HFFc6 (cell line): ENCODE results near the gene RAB18. TPM values are rescaled to one million over a fixed set of nuclear protein-coding genes. Genes with fewer than 3 reads are reported as not detected.

Experiments used
- DNase-seq: peaks from one replicate; pipeline ENCODE4 v3.0.0-alpha.2; 2018
- H3K27ac Mint-ChIP-seq: 2 replicates; pipeline ENCODE4 v1.8.0; 2020; ENCODE audit warnings: mild to moderate bottlenecking, mixed read lengths
- H3K27me3 Mint-ChIP-seq: 2 replicates; pipeline ENCODE4 v1.8.0; 2021; ENCODE audit warnings: mild to moderate bottlenecking, moderate library complexity, mixed read lengths; ENCODE audit not compliant: insufficient read depth
- H3K36me3 Mint-ChIP-seq: 2 replicates; pipeline ENCODE4 v1.8.0; 2021; ENCODE audit warnings: low read depth, mixed read lengths
- H3K4me1 Mint-ChIP-seq: 2 replicates; pipeline ENCODE4 v1.8.0; 2020; ENCODE audit warnings: low read depth, mixed read lengths
- H3K4me3 Mint-ChIP-seq: 2 replicates; pipeline ENCODE4 v1.8.0; 2020; ENCODE audit warnings: mild to moderate bottlenecking, moderate library complexity, mixed read lengths
- H3K9me3 Mint-ChIP-seq: 2 replicates; pipeline ENCODE4 v1.8.0; 2020; ENCODE audit warnings: mild to moderate bottlenecking, mixed read lengths
- CTCF ChIP-seq: fragments of 200-600 bp; sonication (generic); IDR thresholded peaks from 2 replicates; pipeline ENCODE4 v1.5.0; 2021; ENCODE audit warnings: antibody characterized with exemption, mild to moderate bottlenecking
- total RNA-seq, 6 experiments: library from RNA; stranded (reverse); fragmentation: NEBNext Ultra II Directional; extraction: Animal tissue kit (Norgen Biotek cat#: 25700); gene quantifications; 2 replicates in 1 of 6; 3 replicates in 5 of 6; pipeline ENCODE4 v1.2.3, GENCODE V29; 2021

The RAB18 gene
- total RNA-seq, 6 experiments from 2014 or later: 122 to 164 (median 144) TPM

GRCh38 chr10:27547047-27547446, 42.9 kb downstream of the RAB18 start:
- Mint-ChIP-seq H3K9me3 (no peaks in the 10 kb centered on the region), H3K27me3 (no peaks in the 10 kb centered on the region; the same call in 1 of the 2 replicates), H3K4me1 (peaks cover 10% of the 10 kb centered on the region), H3K36me3 (peaks cover 20% of the 10 kb centered on the region), H3K27ac (no peak overlapping the region), H3K4me3 (no peak overlapping the region)
- no peak for DNase-seq
- TF ChIP-seq CTCF: no peak

DNA sequence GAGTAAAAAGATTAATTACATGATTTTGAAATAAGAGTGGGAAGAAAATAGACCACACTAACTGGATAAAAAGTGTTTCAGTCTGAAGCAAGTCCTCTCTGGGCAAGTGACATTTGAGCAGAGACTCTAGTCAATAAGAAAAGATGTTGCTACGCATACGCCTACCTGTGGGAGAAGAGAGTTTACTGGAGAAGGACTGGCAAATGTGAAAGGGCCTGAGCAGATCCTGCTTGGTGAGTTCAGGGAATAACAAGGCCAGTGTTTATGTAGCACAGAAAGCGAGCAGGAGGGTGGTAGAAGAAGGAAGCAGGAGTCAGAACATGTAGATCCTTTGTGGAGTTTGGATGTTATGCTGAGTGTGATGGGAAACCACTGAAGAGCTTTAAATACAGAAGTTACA, 43.4 kb downstream of the RAB18 start:
- peaks cover 20% of the 10 kb centered on the region for H3K36me3 Mint-ChIP-seq
- DNase-seq: no peak
- no peaks in the 10 kb centered on the region; the same call in none of the 2 replicates for H3K27me3 Mint-ChIP-seq
- peaks cover 9% of the 10 kb centered on the region for H3K4me1 Mint-ChIP-seq
- H3K4me3 Mint-ChIP-seq: no peak overlapping the region; the same call in 1 of the 2 replicates
- 0 out of 2 replicates have a peak overlapping the region, but pooled peaks have one; percentile 28 for H3K27ac Mint-ChIP-seq
- H3K9me3 Mint-ChIP-seq: no peaks in the 10 kb centered on the region
- TF ChIP-seq CTCF: no peak

GRCh38 chr10:27550823-27551222, 46.7 kb downstream of the RAB18 start:
- no peak for TF ChIP-seq CTCF
- Mint-ChIP-seq H3K4me3 (no peak overlapping the region), H3K36me3 (peaks cover 8% of the 10 kb centered on the region), H3K27me3 (no peaks in the 10 kb centered on the region; the same call in none of the 2 replicates), H3K4me1 (no peaks in the 10 kb centered on the region), H3K27ac (no peak overlapping the region), H3K9me3 (no peaks in the 10 kb centered on the region)
- DNase-seq: no peak

DNA sequence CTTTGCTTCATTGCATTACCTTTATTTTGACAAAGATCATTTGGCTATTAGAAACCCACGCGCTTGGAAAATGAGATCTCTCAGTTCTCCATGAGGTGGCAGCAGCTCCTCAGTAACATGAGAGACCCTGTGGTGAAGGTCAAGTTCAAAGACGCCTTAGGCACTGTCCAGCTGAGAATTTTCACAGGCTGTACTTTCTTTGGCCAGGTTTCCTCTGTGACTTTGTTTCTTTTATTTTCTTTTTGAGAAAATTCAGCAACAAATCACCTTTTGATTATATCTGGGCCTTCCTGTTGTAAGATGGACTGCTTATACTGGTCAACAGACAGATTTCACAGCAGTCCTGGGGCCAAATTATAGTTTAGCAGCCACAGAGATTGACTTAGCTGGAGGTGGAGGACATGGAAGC, 54.5 kb downstream of the RAB18 start:
- Mint-ChIP-seq H3K4me1 (no peaks in the 10 kb centered on the region; the same call in 1 of the 2 replicates), H3K4me3 (no peak overlapping the region), H3K27me3 (no peaks in the 10 kb centered on the region), H3K36me3 (no peaks in the 10 kb centered on the region), H3K9me3 (no peaks in the 10 kb centered on the region), H3K27ac (no peak overlapping the region)
- peak; percentile 90 for TF ChIP-seq CTCF
- DNase-seq: peak; percentile 59

GRCh38 chr10:27561334-27561733, 57.2 kb downstream of the RAB18 start:
- Mint-ChIP-seq H3K4me1 (peaks cover 13% of the 10 kb centered on the region), H3K9me3 (no peaks in the 10 kb centered on the region), H3K36me3 (no peaks in the 10 kb centered on the region), H3K4me3 (no peak overlapping the region), H3K27me3 (no peaks in the 10 kb centered on the region; the same call in 1 of the 2 replicates), H3K27ac (no peak overlapping the region)
- TF ChIP-seq CTCF: no peak
- DNase-seq: no peak

DNA sequence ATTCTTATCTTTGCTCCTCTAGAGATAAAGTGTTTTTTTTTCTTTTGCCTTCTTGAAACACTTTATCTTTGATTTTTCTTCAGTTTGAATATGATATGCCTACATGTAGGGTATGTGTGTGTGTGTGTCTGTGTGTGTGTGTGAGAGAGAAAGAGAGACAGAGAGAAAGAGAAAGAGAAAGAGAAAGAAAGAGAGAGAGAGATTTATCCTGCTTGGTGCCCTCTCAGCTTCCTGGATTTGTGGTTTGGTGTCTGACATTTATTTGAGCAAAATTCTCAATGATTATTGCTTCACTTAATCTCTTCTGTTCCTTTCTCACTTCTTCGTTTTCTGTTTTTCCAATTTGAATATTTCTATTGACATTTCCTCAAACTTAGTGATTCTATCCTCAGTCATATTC, 60.3 kb downstream of the RAB18 start:
- Mint-ChIP-seq H3K36me3 (no peaks in the 10 kb centered on the region), H3K9me3 (no peaks in the 10 kb centered on the region), H3K4me1 (peaks cover 21% of the 10 kb centered on the region), H3K27ac (no peak overlapping the region), H3K27me3 (no peaks in the 10 kb centered on the region; the same call in 1 of the 2 replicates), H3K4me3 (no peak overlapping the region)
- no peak for TF ChIP-seq CTCF
- DNase-seq: no peak
